ENCODE results near the gene MST1. TPM values are rescaled to one million over a fixed set of nuclear protein-coding genes. Genes with fewer than 3 reads are reported as not detected.

MST1 gene
- total RNA-seq, 1 experiment from 2014 or later = 15.4 TPM

DNA sequence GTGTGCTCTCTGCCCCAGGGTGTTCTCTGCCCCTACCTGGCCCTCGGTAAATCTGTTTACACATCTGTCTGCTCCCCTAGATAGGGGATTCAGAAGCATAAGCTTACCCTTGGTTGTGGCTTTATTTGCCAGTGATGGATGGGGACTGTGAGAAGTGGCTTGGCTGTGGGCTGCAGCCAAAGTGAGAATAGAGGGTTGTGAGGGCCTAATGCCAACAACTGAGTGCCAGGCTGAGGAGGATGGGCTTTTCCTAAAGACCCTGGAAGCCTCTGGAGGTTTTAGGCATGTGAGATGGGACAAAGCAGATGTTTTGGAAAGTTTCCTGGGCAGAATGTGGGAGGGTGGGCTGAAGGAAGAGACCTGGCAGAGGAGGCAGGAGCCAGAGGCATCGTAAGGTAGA is 30.6 kb downstream of the MST1 start:
- Histone ChIP-seq H3K27me3 (replicated peaks; ENCODE audit: control insufficient read depth, insufficient read depth, low read length) (no peaks in the 10 kb centered on the region), H3K4me1 (no peaks in the 10 kb centered on the region), H3K4me3 (ENCODE audit: low read depth, low read length) (no peak overlapping the region), H3K9me3 (no peaks in the 10 kb centered on the region), H3K36me3 (ENCODE audit: control insufficient read depth, insufficient read depth, low read length) (no peaks in the 10 kb centered on the region)
- Mint-ChIP-seq H3K36me3 (ENCODE audit: insufficient read depth, unreplicated experiment) (no peaks in the 10 kb centered on the region), H3K4me3 (ENCODE audit: unreplicated experiment) (no peak overlapping the region), H3K27ac (ENCODE audit: unreplicated experiment) (no peak overlapping the region), H3K9me3 (ENCODE audit: unreplicated experiment) (no peaks in the 10 kb centered on the region), H3K27me3 (ENCODE audit: insufficient read depth, unreplicated experiment) (no peaks in the 10 kb centered on the region), H3K4me1 (ENCODE audit: low read depth, unreplicated experiment) (no peaks in the 10 kb centered on the region)
- ChIA-PET POLR2A (no interaction called here), CTCF (no interaction called here)
- BruUV-seq (replicated peaks) = no TSS peak
- DNase-seq = no peak
- TF ChIP-seq, protein P1, sequence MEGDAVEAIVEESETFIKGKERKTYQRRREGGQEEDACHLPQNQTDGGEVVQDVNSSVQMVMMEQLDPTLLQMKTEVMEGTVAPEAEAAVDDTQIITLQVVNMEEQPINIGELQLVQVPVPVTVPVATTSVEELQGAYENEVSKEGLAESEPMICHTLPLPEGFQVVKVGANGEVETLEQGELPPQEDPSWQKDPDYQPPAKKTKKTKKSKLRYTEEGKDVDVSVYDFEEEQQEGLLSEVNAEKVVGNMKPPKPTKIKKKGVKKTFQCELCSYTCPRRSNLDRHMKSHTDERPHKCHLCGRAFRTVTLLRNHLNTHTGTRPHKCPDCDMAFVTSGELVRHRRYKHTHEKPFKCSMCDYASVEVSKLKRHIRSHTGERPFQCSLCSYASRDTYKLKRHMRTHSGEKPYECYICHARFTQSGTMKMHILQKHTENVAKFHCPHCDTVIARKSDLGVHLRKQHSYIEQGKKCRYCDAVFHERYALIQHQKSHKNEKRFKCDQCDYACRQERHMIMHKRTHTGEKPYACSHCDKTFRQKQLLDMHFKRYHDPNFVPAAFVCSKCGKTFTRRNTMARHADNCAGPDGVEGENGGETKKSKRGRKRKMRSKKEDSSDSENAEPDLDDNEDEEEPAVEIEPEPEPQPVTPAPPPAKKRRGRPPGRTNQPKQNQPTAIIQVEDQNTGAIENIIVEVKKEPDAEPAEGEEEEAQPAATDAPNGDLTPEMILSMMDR (IDR thresholded peaks at IDR 0.05; ENCODE audit: insufficient read depth in 1 of 2, low read depth in 1 of 2, low read length in 1 of 2, severe bottlenecking in 1 of 2, unreplicated experiment in 1 of 2) = no peak
- intact Hi-C loops (cut with micrococcal nuclease; ENCODE audit: unreplicated experiment) = no loop called here

DNA sequence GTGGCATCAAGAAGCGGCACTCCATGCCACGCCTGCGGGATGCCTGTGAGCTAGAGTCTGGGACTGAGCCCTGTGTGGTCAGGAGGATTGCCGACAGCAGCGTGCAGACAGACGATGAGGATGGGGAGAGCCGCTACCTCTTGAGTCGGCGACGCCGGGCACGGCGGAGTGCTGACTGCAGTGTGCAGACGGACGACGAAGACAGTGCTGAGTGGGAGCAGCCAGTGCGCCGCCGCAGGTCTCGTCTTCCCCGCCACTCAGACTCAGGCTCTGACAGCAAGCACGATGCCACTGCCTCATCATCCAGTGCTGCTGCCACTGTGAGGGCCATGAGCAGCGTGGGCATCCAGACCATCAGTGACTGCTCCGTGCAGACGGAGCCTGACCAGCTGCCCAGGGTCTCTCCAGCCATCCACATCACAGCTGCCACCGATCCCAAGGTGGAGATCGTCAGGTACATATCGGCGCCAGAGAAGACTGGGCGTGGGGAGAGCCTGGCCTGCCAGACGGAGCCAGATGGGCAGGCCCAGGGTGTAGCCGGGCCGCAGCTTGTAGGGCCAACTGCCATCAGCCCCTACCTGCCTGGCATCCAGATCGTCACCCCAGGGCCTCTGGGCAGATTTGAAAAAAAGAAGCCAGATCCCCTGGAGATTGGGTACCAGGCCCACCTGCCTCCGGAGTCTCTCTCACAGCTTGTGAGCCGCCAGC is 31.9 kb downstream of the MST1 start:
- POLR2A ChIA-PET = no interaction called here
- TF ChIP-seq, protein P1 (IDR thresholded peaks at IDR 0.05; ENCODE audit: insufficient read depth in 1 of 2, low read depth in 1 of 2, low read length in 1 of 2, severe bottlenecking in 1 of 2, unreplicated experiment in 1 of 2) = no peak
- H3K4me3 Mint-ChIP-seq (ENCODE audit: unreplicated experiment) = no peak overlapping the region
- no peaks in the 10 kb centered on the region for H3K36me3 ChIP-seq (ENCODE audit: control insufficient read depth, insufficient read depth, low read length)
- BruUV-seq (replicated peaks) = no TSS peak
- no peaks in the 10 kb centered on the region for H3K4me1 ChIP-seq
- H3K4me3 ChIP-seq (ENCODE audit: low read depth, low read length) = no peak overlapping the region
- intact Hi-C loops (cut with micrococcal nuclease; ENCODE audit: unreplicated experiment) = no loop called here
- H3K36me3 Mint-ChIP-seq (ENCODE audit: insufficient read depth, unreplicated experiment) = no peaks in the 10 kb centered on the region
- no peaks in the 10 kb centered on the region for H3K4me1 Mint-ChIP-seq (ENCODE audit: low read depth, unreplicated experiment)
- no peak for DNase-seq
- H3K27me3 Mint-ChIP-seq (ENCODE audit: insufficient read depth, unreplicated experiment) = no peaks in the 10 kb centered on the region
- H3K27me3 ChIP-seq (replicated peaks; ENCODE audit: control insufficient read depth, insufficient read depth, low read length) = no peaks in the 10 kb centered on the region
- H3K27ac Mint-ChIP-seq (ENCODE audit: unreplicated experiment) = no peak overlapping the region
- H3K9me3 Mint-ChIP-seq (ENCODE audit: unreplicated experiment) = no peaks in the 10 kb centered on the region
- H3K9me3 ChIP-seq = no peaks in the 10 kb centered on the region
- CTCF ChIA-PET = interaction anchor here (1.2 kb wide), 1 partner anchor 118 kb away, joined by 6 read pairs; no protein-coding TSS in a partner anchor

DNA sequence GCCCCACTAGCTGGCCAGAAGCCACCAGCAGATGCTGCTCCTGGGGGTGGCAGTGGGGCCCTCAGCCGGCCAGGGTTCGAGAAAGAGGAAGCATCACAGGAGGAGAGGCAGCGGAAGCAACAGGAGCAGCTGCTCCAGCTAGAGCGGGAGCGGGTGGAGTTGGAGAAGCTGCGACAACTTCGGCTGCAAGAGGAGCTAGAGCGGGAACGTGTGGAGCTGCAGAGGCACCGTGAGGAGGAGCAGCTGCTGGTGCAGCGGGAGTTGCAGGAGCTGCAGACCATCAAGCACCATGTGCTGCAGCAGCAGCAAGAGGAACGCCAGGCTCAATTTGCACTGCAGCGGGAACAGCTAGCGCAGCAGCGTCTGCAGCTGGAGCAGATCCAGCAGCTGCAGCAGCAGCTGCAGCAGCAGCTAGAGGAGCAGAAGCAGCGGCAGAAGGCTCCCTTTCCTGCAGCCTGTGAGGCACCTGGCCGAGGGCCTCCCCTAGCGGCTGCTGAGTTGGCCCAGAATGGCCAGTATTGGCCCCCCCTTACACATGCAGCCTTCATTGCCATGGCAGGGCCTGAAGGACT is 32.6 kb downstream of the MST1 start:
- BruUV-seq (replicated peaks) = no TSS peak
- Mint-ChIP-seq H3K4me1 (ENCODE audit: low read depth, unreplicated experiment) (no peaks in the 10 kb centered on the region), H3K4me3 (ENCODE audit: unreplicated experiment) (no peak overlapping the region), H3K27me3 (ENCODE audit: insufficient read depth, unreplicated experiment) (no peaks in the 10 kb centered on the region), H3K9me3 (ENCODE audit: unreplicated experiment) (no peaks in the 10 kb centered on the region), H3K27ac (ENCODE audit: unreplicated experiment) (no peak overlapping the region), H3K36me3 (ENCODE audit: insufficient read depth, unreplicated experiment) (no peaks in the 10 kb centered on the region)
- intact Hi-C loops (cut with micrococcal nuclease; ENCODE audit: unreplicated experiment) = no loop called here
- ChIA-PET CTCF (interaction anchor here (0.7 to 1.2 kb wide), 2 partner anchors 15 to 117 kb away, joined by 3 to 6 read pairs; no protein-coding TSS in a partner anchor), POLR2A (no interaction called here)
- no peaks in the 10 kb centered on the region for H3K4me1 ChIP-seq
- no peaks in the 10 kb centered on the region for H3K36me3 ChIP-seq (ENCODE audit: control insufficient read depth, insufficient read depth, low read length)
- H3K9me3 ChIP-seq = no peaks in the 10 kb centered on the region
- no peaks in the 10 kb centered on the region for H3K27me3 ChIP-seq (replicated peaks; ENCODE audit: control insufficient read depth, insufficient read depth, low read length)
- no peak overlapping the region for H3K4me3 ChIP-seq (ENCODE audit: low read depth, low read length)
- peak in 1 of 2 experiments; percentile 27 for DNase-seq
- TF ChIP-seq, protein P1 (IDR thresholded peaks at IDR 0.05; ENCODE audit: insufficient read depth in 1 of 2, low read depth in 1 of 2, low read length in 1 of 2, severe bottlenecking in 1 of 2, unreplicated experiment in 1 of 2) = peak in 1 of 2 experiments; percentile 39

Measured in Caco-2 (cell line).